Epithelial cell of prostate (primary cell): Measurements from ENCODE around the gene AKAIN1.

ENCODE experiments used
- DNase-seq: peaks from one replicate; pipeline ENCODE4 v3.0.0-alpha.2; 2011; ENCODE audit warnings: low read depth, low spot score
- H3K27ac ChIP-seq: fragments of 450-650 bp; 2 replicates; pipeline ENCODE4 v1.5.1; 2017; ENCODE audit warnings: mild to moderate bottlenecking

The AKAIN1 gene

GRCh38 chr18:5164903-5165302 is 32.2 kb downstream of the AKAIN1 start:
- no peak for DNase-seq
- H3K27ac ChIP-seq, result no peak overlapping the region

DNA sequence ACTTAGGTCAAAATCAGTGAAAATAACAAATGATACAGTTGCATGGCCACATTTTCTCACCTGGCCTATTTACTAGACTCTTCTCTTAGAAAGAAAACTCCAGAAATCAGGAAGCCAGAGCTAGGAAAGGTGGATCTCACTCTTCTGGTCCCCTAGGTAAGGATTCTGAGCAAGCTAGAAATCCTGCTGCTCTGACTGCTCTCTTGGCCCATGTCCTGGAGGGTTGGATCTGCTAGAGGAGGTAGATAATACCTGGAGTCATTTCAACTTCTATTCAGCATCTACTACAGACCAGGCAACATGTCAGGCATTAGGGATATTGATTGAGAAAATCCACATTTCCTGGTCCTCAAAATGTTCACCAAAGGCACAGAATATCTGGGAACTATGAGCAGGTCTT is 34.9 kb downstream of the AKAIN1 start:
- no peak for DNase-seq
- H3K27ac ChIP-seq, result no peak overlapping the region

GRCh38 chr18:5159080-5159479 is 38.0 kb downstream of the AKAIN1 start:
- H3K27ac ChIP-seq, result no peak overlapping the region
- no peak for DNase-seq

DNA sequence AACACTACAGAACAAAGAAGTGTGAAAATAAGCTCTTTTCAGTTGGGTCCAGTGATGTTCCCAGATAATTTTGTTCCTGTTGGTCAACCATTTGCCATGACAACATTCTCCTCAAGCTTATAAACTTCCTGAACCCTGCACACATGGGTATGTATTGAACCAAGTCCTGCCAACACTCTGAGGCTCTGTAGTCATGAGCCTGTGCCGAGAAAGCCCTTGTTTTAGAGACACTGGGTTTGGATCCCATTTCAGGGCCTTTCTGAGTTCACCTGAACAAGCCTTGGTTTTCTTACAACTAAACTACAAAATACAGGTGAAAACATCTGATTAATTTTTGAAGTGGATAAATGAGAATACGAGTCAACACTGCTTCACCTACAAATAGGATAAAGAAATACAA is 38.5 kb downstream of the AKAIN1 start:
- no peak overlapping the region for H3K27ac ChIP-seq
- no peak for DNase-seq

DNA sequence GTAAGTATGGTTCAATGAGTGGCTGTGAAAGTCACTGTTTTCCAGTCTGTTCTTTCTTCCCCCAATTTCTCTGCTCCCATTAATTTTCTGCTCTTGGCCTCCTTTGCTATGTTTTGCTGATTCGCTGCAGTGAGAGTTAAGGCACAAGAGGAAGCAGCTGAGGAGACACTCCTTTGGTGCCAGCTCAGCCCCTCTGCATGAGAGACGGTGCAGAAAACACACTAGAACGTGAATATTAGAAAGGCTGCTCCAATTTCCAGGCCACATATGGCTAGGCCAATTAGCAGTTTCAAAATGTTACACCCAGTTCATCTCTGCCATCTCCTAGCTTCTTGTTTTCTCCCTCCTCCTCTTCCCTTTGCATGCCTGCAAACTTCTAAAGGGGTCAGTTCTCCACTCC is 38.9 kb downstream of the AKAIN1 start:
- no peak overlapping the region for H3K27ac ChIP-seq
- DNase-seq, result no peak

DNA sequence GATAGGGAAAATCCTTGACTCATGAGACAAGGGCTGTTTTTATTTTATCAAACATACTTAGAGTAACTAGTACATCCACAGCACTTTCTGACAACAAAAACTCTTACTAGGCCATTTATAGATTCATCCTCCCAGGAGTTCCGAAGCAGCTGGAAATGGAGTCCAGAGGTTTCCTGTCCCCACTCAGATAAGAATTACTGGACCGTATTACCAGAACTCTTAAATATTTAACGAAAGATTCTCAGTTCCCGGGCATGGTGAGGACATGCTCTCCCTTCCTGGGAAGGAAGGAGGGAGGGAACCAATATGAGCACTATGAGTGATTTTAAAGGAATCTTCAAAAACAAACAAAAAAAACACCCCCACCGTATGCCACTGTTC is 41.2 kb downstream of the AKAIN1 start:
- no peak overlapping the region for H3K27ac ChIP-seq
- DNase-seq, result no peak

DNA sequence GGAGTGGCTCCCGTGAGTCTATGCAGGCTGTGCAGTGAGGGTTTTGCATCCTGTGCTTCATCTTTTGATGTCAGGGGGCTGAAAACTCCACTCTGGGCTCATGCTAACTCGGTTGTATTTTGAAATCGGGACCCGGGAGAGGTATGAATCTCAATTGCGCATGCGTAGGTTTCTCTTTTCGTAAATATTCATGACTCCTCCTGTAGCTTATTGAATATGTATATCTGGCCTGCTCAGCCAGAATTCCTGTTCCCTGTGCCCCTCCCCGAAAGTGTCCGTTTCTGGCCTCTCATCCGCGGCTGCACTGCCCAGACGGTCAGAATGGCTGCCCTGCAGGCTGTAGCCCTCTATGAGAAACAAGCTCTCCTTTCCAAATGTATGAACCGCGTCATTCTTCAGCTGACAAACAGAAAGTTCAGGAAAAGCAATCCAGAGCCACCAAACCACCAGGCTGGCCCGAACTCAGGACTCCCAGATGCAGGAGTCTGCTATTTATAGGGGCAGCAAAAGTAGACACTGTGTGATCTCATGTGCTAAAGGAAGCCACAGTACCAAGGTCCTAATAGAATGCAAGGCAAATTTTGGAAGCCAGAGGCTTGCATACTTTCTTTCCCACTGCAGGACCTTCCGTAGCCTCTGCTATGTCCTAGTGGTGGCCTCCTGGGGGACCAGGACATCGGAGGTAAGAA is 41.7 kb downstream of the AKAIN1 start:
- no peak overlapping the region for H3K27ac ChIP-seq
- DNase-seq, result no peak

DNA sequence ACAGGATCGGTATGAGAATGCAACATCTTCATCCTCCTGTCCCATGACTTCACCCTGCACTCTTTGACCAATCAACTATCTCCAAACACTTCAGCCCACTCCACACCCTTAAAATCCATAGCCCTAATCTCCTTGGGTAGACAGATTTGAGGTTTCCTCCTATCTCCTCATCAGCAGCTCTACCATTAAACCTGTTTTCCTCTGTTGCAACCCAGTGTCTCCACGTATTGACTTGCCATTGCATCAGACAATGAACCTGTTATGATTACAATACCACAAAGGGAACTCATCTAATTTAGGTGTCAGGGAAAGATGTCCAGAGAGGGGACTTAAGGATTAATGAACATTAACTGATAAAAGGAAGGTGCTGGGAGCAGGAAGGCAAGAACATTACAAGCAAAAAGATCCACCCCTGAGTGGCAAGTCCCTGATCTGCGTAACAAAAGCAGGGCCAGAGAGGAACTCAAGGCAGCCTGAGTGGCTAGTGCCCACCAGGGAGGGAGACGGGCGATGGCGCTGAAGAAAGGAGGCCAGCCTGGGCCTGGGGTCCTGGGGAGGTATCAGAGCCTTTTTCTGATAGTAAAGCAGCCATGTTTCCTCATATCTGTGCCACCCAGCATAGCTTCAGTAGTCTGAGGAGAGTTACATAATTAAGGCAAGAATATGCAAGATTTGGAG is 44.6 kb downstream of the AKAIN1 start:
- no peak for DNase-seq
- H3K27ac ChIP-seq, result no peak overlapping the region

GRCh38 chr18:5150894-5151293 is 46.2 kb downstream of the AKAIN1 start:
- no peak overlapping the region for H3K27ac ChIP-seq
- no peak for DNase-seq

DNA sequence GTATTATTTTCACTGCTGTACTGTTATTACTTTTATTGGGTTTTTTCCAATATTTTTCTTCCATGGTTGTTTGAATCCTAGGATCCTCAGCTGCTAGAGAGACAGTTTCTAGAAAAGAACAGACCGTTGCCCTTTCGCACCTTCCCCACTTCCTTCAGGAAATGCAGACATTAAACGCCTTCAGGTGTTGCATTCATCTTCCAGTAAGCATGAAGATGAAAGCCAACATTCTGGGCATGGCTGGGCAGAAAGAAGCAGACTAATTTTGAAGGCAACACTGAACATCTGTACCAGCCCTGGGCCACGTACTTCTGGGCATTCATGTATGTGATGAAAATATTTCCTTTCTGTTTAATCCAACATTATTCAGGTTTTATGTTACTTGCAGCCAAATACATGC is 51.0 kb downstream of the AKAIN1 start:
- DNase-seq, result no peak
- no peak overlapping the region for H3K27ac ChIP-seq

DNA sequence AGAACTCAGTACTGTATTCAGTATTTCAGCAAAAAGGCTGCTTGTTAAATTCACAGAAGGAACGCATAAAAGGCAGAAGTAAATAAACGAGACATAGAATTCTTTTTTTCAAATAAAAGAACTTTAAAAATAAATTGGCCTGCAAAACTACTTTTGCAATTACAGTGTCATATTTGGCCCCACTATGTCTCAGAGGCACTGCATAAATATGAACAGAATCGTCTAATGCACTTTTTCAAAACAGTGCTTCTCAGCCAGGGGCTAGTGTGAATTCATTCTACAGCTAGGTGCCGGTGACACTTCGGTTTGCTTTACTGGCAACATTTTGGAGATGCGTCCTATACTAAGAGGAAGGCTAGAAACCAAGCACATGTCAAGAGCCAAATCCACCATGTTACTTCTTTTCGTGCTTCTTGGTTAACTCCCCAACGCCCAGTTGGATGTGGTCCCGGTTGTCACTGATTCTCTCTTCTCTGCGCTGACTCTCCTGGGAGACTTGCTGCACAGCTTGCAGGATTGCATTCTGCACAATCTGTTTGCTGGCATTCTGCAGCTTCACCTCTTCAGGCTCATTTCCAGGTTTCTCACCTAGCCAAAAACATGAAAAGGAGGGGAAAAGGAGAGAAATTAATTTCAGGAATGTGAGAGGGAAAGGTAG is 51.8 kb downstream of the AKAIN1 start:
- H3K27ac ChIP-seq, result no peak overlapping the region
- DNase-seq, result no peak

DNA sequence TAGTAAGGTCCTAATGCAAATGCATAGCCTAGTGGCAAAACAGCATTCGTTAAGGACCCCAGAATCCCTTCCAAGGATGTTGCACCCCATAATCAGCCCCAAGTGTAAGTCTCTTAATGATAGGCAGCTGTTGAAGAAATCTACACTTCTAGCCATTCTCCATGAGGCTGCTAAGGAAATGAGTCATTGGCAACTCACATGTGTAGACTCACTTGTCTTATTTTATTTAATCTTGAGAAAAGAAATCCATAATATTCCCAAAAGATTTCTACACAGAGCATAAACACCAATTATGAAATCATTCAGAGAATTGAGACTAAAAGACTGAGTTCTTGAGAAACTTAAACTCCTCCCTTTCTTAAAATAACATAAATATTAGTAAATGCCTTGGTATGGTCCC is 52.4 kb downstream of the AKAIN1 start:
- DNase-seq, result no peak
- no peak overlapping the region for H3K27ac ChIP-seq

- no peak for DNase-seq
- H3K27ac ChIP-seq, result no peak overlapping the region
Observed at GRCh38 chr18:5142859-5143258, 54.2 kb downstream of the AKAIN1 start.

- no peak for DNase-seq
- H3K27ac ChIP-seq, result no peak overlapping the region
Observed at GRCh38 chr18:5142131-5142530, 54.9 kb downstream of the AKAIN1 start.

GRCh38 chr18:5137261-5137660 is 59.8 kb downstream of the AKAIN1 start:
- no peak overlapping the region for H3K27ac ChIP-seq
- no peak for DNase-seq

GRCh38 chr18:5132987-5133386 is 64.1 kb downstream of the AKAIN1 start:
- no peak overlapping the region for H3K27ac ChIP-seq
- DNase-seq, result no peak

DNA sequence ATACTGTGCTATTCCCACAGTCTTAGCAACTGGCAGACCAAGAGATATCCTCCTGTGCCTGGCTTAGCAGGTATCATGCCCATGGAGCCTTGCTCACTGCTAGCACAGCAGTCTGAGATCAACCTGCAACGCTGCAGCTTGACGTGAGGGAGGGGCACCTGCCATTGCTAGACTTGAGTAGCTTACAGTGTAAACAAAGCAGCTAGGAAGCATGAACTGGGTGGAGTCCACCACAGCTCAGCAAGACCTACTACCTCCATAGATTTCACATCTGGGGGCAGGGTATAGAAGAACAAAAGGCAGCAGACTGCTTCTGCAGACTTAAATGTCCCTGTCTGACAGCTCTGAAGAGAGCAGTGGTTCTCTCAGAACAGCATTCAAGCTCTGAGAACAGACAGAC is 74.8 kb downstream of the AKAIN1 start:
- no peak for DNase-seq
- no peak overlapping the region for H3K27ac ChIP-seq

DNA sequence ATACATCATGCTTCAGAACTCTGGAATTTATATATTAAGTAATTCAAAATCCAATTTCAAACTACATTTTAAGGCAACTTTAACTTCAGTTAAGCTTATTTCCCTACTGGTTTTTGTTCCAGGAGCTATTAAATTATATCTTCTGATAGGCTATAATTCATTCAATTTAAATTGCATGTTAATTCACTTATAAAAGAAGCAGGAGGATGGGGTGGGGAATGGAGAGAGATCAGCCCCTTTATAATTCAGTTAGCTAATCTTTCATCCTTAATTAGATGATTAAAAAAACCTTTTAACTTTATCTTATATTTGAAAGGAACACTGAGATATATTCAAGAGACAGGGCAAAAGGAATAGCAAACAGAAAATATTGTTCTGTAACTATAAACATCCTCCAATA is 86.8 kb downstream of the AKAIN1 start:
- DNase-seq, result no peak
- no peak overlapping the region for H3K27ac ChIP-seq

GRCh38 chr18:5107988-5108387 is 89.1 kb downstream of the AKAIN1 start:
- no peak overlapping the region for H3K27ac ChIP-seq
- no peak for DNase-seq

GRCh38 chr18:5106730-5107129 is 90.3 kb downstream of the AKAIN1 start:
- H3K27ac ChIP-seq, result no peak overlapping the region
- DNase-seq, result no peak

- DNase-seq, result no peak
- H3K27ac ChIP-seq, result no peak overlapping the region
Observed at GRCh38 chr18:5104246-5104645, 92.8 kb downstream of the AKAIN1 start.

DNA sequence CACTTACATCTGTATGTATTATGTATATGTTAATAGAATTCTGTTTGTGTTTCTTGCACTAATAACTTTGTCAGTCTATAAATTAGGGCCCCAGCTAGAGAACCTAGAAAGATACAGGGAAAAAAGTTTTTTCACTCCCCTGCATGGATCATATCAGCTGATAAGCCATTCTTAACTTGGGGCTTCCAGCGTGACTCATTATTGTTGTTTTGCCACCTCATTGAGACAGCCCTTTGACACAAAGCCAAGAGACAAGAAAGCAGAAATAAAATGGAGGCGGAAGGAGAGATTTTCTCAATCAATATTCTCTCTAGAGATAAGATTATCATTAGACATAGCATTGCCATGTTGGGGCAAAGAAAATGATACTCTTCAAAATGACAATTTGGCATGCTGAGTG is 93.4 kb downstream of the AKAIN1 start:
- DNase-seq, result no peak
- no peak overlapping the region for H3K27ac ChIP-seq
